GM18519 (cell line): Measurements from ENCODE around the gene CWC15.
"Not testable (repeated sequence)": the region's sequence is repeated elsewhere in the genome, so short reads cannot be mapped to it uniquely, and the experiment has no call there.

Source experiments
- ATAC-seq: cut with Tn5 transposase; IDR thresholded peaks from one replicate; pipeline ENCODE4 v1.9.1; 2021; ENCODE audit warnings: mild to moderate bottlenecking, moderate library complexity; ENCODE audit not compliant: unreplicated experiment, low FRiP score

Gene CWC15

GRCh38 chr11:94956963-94957362, 16.4 kb downstream of the CWC15 start:
- ATAC-seq: no peak

DNA sequence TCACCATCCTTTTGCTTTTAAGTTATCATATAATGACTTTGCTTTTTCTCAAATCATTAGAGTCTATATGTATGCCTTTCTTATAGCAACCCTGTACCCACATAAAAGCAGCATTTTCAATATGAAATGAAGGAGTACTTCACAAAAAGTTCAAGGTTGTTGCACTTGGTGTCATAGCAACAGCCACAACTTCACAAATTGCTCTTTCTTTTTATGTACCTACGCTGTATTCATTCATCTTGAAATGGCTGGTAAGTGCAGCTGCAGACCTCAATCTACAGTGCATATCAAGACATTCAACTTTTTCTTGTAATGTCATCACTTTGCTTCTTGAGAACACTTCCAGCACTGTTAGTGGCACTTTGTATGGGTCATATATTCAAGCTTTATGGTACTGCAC, 18.6 kb downstream of the CWC15 start:
- no peak for ATAC-seq

GRCh38 chr11:94948070-94948617, 25.2 kb downstream of the CWC15 start:
- no peak for ATAC-seq

DNA sequence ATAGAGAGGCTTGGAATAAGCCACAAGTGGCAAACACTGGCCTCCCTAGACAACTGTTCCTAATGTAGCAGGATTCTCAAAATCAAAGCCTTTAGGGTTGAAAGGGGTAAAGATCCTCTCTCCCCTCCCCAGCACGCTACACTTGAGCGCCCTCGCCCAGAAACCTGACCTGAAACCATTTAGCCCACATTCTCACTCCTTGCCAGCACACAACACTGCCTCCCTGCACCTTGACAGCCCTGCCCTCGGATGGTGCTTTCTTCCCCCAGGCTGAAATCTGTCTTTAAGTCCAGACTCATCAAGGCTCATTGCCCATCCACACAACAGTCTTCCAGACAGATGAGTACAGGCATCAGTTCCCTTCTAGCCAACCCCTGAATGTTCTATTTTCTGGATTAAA, 26.5 kb downstream of the CWC15 start:
- ATAC-seq: no peak

DNA sequence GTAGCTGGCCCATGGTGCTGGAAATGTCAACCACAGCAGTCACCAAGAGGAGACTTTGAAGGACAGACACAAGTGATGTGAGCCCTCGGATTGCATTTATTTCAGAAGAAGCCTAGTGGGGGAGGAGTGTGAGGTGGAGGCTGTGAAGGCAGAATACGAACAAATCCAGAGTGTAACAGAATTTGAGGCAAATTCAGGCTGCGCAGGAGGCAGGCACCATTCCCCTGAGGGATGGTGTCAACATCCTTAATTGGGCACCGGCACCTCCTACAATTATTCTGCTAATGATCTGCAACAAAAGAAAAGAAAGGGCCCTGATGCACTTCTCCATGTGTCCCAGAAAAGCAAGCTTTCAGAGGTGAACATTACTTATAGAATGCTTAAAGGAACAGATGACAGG, 32.2 kb downstream of the CWC15 start:
- no peak for ATAC-seq

DNA sequence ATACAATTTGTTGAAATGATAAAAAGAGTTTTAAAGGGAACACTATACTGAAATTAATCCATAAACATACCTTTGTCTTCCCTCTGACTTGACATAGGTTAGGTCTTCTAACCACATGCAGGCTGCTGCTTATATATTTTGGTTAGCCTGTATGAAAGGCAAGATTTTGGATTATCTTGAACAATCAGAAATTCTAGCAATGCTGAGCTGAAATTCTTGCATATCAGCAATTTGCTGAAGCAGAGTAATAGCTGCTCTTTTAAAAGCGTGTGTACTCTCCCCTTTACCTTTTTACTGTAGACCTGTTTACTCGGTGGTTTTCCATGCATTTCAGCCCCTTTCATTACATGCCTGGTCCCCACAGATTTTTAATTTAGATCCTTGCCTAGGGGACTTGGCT, 34.0 kb downstream of the CWC15 start:
- ATAC-seq: no peak

GRCh38 chr11:94938095-94939055, 35.0 kb downstream of the CWC15 start:
- ATAC-seq: no peak

DNA sequence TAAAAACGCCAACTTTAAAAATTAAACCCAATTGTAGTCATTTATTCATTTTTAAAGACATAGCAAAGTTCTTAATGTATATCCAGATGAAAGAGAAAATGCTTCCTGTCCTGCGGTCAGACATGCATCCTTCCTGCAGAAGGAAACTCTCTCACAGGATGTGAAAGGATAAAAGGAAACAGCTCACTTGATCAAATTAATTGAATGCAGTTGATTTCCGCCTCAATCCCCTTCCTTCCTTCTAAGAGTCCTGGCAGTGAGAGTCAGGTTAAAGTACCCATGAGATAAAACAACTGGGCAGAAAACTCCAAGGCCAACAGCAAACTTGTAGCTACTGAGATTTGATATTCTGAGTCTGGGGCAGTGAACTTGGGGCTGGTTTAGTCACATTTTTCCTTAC, 38.5 kb downstream of the CWC15 start:
- no peak for ATAC-seq

DNA sequence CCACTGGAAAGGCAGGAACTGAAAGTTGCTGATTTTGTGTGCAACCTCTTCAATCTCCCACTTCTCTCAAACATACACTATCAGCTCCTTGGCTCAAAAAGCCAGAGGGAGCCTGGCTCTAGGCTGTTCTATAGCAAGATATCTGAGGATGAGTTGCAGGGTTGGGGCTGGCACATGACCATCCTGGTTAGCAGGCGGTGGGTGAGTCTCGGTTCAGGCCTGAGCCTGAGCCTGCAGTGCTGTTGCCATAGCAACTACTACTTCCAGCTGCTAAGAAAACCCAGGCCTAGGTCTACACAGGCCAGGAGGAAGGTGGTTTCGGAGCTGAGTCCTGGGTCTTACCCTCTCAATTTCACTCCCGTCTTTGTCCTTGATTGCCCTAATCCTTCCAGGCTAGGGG, 39.0 kb downstream of the CWC15 start:
- no peak for ATAC-seq

DNA sequence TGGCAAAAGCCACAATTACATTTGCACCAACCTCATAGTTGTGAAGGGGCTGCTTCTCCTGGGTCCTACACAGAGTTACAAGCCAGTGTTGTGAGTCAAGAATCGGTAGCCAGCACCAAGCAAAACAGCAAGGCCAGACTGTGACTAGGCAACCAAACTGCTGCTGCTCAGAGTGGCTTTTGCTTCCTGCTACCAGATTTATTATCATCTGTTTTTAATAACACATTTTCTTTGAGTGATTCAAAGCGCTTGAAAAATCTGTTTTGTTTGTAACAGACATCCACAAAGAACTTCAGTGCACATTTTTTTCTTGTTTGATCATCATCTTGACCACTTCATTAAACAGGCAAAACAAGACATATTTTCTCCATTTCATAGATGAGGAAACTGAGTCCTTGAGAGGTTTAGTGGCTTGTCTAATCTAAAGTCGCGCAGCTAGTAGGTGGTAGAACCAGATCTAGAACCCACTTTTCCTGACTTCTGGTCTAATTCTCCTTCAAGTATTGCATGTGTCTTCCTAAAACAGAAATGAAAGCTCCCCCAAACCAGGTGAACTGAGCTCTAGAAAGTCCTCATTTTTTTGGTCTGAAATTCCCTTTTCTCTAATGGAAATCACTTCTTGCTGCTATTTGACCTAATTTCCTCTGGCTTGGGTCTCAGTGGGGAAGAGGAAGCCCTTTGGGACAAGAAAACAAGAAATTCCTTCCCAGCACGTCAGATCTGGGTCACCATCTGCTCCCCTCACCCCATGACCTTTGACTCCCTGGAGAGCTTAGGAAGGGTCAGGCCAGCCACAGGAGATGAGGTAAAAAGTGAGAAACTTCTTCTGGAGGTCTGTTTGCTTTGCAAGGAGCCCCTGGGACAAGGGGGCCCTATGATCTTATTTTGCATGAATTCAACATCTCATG, 39.9 kb downstream of the CWC15 start:
- ATAC-seq: no peak

- no peak for ATAC-seq
These were observed 40.9 kb downstream of the CWC15 start for GRCh38 chr11:94932503-94932902.

DNA sequence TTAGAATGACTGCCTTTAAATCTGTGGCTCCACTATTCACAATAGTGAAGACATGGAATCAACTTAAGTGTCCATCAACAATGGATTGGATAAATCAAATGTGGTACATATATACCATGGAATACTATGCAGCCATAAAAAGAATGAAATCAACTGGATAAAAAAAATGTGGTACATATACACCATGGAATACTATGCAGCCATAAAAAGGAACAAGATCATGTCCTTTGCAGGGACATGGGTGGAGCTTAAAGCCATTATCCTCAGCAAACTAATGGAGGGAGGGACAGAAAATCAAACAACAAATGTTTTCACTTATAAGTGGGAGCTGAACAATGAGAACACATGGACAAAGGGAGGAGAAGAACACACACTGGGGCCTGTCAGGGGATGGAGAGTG, 41.3 kb downstream of the CWC15 start:
- not testable (repeated sequence) for ATAC-seq

DNA sequence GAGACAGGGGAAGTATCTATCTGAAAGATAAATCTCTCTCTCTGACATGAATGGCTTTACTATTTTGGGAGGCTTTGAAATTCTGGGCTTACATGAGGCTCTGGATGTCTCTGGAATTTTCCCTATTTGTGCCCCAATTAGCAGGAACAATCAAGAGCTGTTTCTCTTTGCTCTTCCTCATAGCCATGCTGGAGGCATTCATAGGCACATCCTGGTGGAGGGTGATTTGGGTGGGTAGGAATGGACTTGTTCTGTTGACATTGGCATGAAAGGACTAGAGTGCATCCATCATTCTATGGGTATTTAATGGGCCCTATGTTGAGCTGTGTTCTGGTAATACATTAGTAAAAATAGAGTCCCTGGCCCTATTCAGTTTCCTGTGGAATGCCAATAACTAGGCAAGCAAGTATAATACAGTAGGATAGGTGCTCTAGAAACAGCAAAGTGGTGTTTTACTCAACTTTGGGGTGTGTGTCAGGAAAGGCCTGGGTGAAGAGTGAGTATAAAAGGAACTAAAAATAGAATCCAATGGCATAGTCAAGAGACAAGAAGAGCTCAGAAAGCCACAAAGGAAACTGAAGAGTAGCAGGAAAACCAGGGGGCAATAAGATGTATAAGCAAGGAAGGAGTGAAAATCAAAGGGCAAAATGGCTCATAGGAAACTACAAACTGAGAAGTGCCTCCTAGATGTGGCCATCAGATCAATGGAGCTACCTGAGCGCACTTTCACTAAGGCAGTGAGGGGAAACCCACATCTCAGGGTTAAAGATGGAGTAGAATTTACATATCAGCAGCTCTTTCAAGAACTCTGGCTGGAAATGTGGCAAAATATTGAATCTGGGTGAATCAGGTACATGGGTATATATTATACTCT, 45.0 kb downstream of the CWC15 start:
- ATAC-seq: no peak

DNA sequence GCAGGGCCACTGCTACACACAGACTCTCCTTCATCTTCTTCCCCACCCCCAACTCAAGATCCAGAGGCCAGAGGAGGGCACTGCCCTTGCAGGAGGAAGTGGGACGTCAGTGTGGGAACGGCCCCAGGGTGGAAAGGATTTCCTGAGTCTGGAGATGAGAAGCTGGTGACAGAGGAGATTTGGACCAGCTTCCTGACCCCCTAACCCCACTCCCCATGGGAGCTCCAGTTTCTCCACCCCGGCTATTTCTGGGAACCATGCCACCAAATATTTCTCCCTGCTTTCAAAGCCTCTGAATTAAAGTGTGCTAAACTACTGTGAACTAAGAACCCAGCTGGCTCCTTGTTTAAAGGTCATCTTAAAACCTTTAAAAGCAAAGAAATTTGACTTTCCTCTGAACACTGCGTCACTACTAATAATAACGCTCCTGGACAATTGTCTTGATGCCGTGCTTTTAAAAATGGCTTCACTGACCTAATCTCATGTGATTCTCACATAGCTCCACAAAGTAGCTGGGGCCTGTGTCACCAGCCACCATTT, 46.6 kb downstream of the CWC15 start:
- no peak for ATAC-seq

DNA sequence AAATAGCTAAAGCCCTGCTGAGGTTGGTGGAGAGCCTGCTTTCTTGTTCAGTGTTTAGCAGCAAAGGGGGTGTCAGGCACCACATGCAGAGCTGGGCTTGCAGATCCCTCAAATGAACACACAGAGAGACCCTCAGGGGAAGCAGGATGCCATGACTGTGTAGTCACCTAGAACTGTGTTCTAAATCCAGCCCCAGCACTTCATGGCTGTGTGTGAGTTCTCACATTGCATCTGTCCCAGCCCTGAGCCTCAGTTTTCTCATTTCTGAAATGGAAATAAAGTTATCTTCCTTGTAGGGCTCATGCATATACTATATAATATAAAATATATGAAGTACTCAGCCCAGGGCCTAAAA, 47.1 kb downstream of the CWC15 start:
- ATAC-seq: no peak

GRCh38 chr11:94925422-94926270, 47.7 kb downstream of the CWC15 start:
- ATAC-seq: no peak

GRCh38 chr11:94924612-94925011, 48.7 kb downstream of the CWC15 start:
- ATAC-seq: no peak

DNA sequence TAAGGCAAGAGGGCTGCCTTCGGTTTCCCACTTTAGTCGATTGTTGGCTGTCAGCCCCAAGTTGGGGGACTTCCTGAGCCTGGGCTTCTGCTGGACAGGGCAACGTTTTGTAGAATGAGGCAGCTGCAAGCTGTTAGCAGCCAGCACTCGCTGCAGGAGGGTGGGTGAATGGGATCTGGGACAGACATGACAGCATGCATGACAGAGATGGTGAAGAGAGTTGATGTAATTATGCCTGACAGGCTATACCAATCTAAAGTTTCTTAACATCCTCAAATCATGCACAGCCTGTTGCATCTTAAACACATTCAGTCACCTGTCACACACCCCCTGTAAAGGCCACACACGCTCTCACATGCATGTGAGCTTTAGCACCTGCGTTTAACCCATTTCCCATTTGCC, 49.2 kb downstream of the CWC15 start:
- no peak for ATAC-seq

- no peak for ATAC-seq
These were observed 50.4 kb downstream of the CWC15 start for GRCh38 chr11:94923004-94923334.
